Measurements from ENCODE around the gene SLC35E2B.

SLC35E2B gene

GRCh38 chr1:1628754-1629429 lies 63.7 kb downstream of the SLC35E2B start:
- no peak overlapping the region for H3K4me3 ChIP-seq (ENCODE audit: low read depth, low read length)
- TF ChIP-seq, protein P1, sequence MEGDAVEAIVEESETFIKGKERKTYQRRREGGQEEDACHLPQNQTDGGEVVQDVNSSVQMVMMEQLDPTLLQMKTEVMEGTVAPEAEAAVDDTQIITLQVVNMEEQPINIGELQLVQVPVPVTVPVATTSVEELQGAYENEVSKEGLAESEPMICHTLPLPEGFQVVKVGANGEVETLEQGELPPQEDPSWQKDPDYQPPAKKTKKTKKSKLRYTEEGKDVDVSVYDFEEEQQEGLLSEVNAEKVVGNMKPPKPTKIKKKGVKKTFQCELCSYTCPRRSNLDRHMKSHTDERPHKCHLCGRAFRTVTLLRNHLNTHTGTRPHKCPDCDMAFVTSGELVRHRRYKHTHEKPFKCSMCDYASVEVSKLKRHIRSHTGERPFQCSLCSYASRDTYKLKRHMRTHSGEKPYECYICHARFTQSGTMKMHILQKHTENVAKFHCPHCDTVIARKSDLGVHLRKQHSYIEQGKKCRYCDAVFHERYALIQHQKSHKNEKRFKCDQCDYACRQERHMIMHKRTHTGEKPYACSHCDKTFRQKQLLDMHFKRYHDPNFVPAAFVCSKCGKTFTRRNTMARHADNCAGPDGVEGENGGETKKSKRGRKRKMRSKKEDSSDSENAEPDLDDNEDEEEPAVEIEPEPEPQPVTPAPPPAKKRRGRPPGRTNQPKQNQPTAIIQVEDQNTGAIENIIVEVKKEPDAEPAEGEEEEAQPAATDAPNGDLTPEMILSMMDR (IDR thresholded peaks at IDR 0.05; ENCODE audit: insufficient read depth, low read length, missing control alignments): no peak
- CTCF ChIA-PET: no interaction called here
- POLR2A ChIA-PET: interaction anchor here (1.2 kb wide), 1 partner anchor 13 kb away, joined by 3 read pairs; no protein-coding TSS in a partner anchor
- DNase-seq (ENCODE audit: low read depth, low spot score): no peak

DNA sequence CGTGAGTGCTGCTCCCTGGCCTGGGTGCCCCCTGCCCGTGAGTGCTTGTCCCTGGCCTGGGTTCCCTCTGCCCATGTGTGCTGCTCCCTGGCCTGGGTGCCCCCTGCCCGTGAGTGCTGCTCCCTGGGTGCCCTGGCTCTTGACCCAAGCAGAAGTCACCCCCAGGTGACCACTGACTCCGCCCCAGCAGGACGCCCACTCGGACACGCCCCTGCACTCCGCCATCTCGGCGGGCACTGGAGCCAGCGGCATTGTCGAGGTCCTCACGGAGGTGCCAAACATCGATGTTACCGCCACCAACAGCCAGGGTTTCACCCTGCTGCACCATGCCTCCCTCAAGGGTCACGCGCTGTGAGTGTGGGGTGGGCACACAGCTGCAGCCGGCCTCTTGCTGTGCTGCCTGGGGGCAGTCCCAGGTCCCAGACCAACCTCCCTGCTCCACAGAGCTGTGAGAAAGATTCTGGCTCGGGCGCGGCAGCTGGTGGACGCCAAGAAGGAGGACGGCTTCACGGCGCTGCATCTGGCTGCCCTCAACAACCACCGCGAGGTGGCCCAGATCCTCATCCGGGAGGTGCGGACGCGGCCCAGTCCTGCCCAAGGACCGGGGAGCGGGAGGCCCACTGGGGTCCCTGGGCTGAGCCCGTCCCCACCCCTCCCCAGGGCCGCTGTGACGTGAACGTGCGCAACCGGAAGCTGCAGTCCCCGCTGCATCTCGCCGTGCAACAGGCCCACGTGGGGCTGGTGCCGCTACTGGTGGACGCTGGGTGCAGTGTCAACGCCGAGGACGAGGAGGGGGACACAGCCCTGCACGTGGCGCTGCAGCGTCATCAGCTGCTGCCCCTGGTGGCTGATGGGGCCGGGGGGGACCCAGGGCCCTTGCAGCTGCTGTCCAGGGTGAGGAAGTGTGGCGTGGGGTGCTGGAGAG lies 64.5 kb downstream of the SLC35E2B start:
- TF ChIP-seq, protein P1 (IDR thresholded peaks at IDR 0.05; ENCODE audit: insufficient read depth, low read length, missing control alignments): no peak
- DNase-seq (ENCODE audit: low read depth, low spot score): no peak
- H3K4me3 ChIP-seq (ENCODE audit: low read depth, low read length): no peak overlapping the region
- ChIA-PET POLR2A (interaction anchor here (1.2 kb wide), 1 partner anchor 12 kb away, joined by 3 read pairs; no protein-coding TSS in a partner anchor), CTCF (no interaction called here)

GRCh38 chr1:1627261-1627828 lies 65.2 kb downstream of the SLC35E2B start:
- POLR2A ChIA-PET: no interaction called here
- DNase-seq (ENCODE audit: low read depth, low spot score): no peak
- H3K4me3 ChIP-seq (ENCODE audit: low read depth, low read length): no peak overlapping the region
- TF ChIP-seq, protein P1 (IDR thresholded peaks at IDR 0.05; ENCODE audit: insufficient read depth, low read length, missing control alignments): no peak
- CTCF ChIA-PET: no interaction called here

GRCh38 chr1:1626207-1627141 lies 66.1 kb downstream of the SLC35E2B start:
- ChIA-PET CTCF (no interaction called here), POLR2A (no interaction called here)
- DNase-seq (ENCODE audit: low read depth, low spot score): no peak
- TF ChIP-seq, protein P1 (IDR thresholded peaks at IDR 0.05; ENCODE audit: insufficient read depth, low read length, missing control alignments): no peak
- no peak overlapping the region for H3K4me3 ChIP-seq (ENCODE audit: low read depth, low read length)

DNA sequence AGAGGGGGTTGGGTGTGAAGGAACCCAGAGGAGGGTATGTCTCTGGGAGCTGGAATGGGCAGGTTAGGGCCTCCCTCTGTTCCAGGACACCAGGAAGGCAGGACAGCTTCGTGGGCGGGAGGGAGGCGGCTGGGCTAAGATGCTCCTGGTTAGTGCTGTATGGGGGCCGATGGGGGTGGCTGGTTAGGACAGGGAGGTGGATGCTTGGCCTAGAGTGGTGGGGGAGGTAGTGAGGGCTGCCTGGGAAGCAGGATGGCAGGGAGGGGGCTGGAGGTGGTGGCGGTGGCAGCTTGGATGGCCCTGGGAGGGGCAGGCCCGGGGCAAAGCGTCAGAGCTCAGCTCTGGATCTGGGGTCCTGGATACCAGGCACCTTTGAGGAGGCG lies 66.8 kb downstream of the SLC35E2B start:
- POLR2A ChIA-PET: no interaction called here
- no peak overlapping the region for H3K4me3 ChIP-seq (ENCODE audit: low read depth, low read length)
- DNase-seq (ENCODE audit: low read depth, low spot score): no peak
- TF ChIP-seq, protein P1 (IDR thresholded peaks at IDR 0.05; ENCODE audit: insufficient read depth, low read length, missing control alignments): no peak
- CTCF ChIA-PET: no interaction called here

Measured in AG04449 (cell line).